Measurements from ENCODE around the gene CACNA2D4. TPM values are rescaled to one million over a fixed set of nuclear protein-coding genes. Genes with fewer than 3 reads are reported as not detected.

CACNA2D4 gene
- total RNA-seq, 4 donors from 2014 or later, result 1.5 to 2.6 (median 2.0) TPM

- Histone ChIP-seq H3K27me3 (no peaks in the 10 kb centered on the region), H3K36me3 (peaks cover 0 to 3% of the 10 kb centered on the region in 2 donors), H3K4me1 (peaks cover 38 to 42% of the 10 kb centered on the region in 2 donors), H3K27ac (peak overlapping the region; percentile 35 to 98 (median 58)), H3K9me3 (no peaks in the 10 kb centered on the region), H3K4me3 (replicated peaks in 1 of 3) (no peak overlapping the region)
- no peak for TF ChIP-seq POLR2A (IDR thresholded peaks at IDR 0.05)
- TF ChIP-seq, protein P1, sequence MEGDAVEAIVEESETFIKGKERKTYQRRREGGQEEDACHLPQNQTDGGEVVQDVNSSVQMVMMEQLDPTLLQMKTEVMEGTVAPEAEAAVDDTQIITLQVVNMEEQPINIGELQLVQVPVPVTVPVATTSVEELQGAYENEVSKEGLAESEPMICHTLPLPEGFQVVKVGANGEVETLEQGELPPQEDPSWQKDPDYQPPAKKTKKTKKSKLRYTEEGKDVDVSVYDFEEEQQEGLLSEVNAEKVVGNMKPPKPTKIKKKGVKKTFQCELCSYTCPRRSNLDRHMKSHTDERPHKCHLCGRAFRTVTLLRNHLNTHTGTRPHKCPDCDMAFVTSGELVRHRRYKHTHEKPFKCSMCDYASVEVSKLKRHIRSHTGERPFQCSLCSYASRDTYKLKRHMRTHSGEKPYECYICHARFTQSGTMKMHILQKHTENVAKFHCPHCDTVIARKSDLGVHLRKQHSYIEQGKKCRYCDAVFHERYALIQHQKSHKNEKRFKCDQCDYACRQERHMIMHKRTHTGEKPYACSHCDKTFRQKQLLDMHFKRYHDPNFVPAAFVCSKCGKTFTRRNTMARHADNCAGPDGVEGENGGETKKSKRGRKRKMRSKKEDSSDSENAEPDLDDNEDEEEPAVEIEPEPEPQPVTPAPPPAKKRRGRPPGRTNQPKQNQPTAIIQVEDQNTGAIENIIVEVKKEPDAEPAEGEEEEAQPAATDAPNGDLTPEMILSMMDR (IDR thresholded peaks at IDR 0.05), result no peak
- peak; percentile 67 to 69 for DNase-seq
- intact Hi-C loops (cut with DNase I), result no loop called here
- WGBS, 2 donors, result 37% methylated on average over 3 of the region's 3 CpGs
Measured at GRCh38 chr12:1761857-1762256, 156.6 kb downstream of the CACNA2D4 start.

- WGBS, 2 donors, result 85 to 92% methylated on average over 2 of the region's 2 CpGs
- peaks cover 0 to 3% of the 10 kb centered on the region in 2 donors for H3K36me3 ChIP-seq
- no peaks in the 10 kb centered on the region for H3K9me3 ChIP-seq
- TF ChIP-seq, protein P1 (IDR thresholded peaks at IDR 0.05), result no peak
- no peak for TF ChIP-seq POLR2A (IDR thresholded peaks at IDR 0.05)
- peaks cover 38 to 45% of the 10 kb centered on the region in 2 donors for H3K4me1 ChIP-seq
- intact Hi-C loops (cut with DNase I), result no loop called here
- peak overlapping the region in 2 of 3 donors; percentile 81 to 98 for H3K27ac ChIP-seq
- no peaks in the 10 kb centered on the region for H3K27me3 ChIP-seq
- no peak for DNase-seq
- no peak overlapping the region for H3K4me3 ChIP-seq (replicated peaks in 1 of 3)
Measured at GRCh38 chr12:1760566-1761382, 157.7 kb downstream of the CACNA2D4 start.

GRCh38 chr12:1758887-1759286, 159.6 kb downstream of the CACNA2D4 start:
- Histone ChIP-seq H3K27me3 (no peaks in the 10 kb centered on the region), H3K9me3 (no peaks in the 10 kb centered on the region), H3K27ac (peak overlapping the region; percentile 37 to 98 (median 81)), H3K4me1 (peaks cover 38 to 45% of the 10 kb centered on the region in 2 donors), H3K36me3 (peaks cover 3 to 4% of the 10 kb centered on the region in 2 donors), H3K4me3 (replicated peaks in 1 of 3) (no peak overlapping the region)
- no peak for DNase-seq
- intact Hi-C loops (cut with DNase I), result no loop called here
- 20 to 29% methylated on average over 4 of the region's 4 CpGs for whole genome bisulfite sequencing, 2 donors
- no peak for TF ChIP-seq POLR2A (IDR thresholded peaks at IDR 0.05)

DNA sequence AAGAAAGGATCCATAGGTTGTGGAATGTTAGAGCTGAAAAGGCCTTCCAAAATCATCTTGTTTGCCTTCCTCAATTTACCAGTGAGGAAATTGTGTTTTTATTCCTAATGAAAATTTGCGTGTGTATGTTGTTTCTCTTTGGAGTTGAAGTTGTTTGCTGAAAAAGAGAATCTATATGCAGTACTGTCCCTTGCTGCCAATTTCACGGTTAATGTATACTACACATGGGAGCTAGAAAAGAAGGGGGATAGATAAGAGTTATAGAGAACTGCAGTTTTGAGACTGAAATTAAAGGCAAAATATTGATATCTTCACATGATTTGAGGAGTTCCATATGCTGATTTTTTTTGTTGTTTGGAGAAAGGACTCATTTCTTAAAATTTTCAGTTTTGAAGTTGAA, 160.1 kb downstream of the CACNA2D4 start:
- H3K9me3 ChIP-seq, result no peaks in the 10 kb centered on the region
- no peak for DNase-seq
- H3K36me3 ChIP-seq, result peaks cover 3 to 4% of the 10 kb centered on the region in 2 donors
- WGBS, 2 donors, result 67 to 87% methylated on average over 2 of the region's 2 CpGs
- intact Hi-C loops (cut with DNase I), result no loop called here
- TF ChIP-seq, protein P1 (IDR thresholded peaks at IDR 0.05), result no peak
- no peak for TF ChIP-seq POLR2A (IDR thresholded peaks at IDR 0.05)
- H3K27me3 ChIP-seq, result no peaks in the 10 kb centered on the region
- peak overlapping the region; percentile 32 to 98 (median 81) for H3K27ac ChIP-seq
- H3K4me3 ChIP-seq (replicated peaks in 1 of 3), result no peak overlapping the region
- peaks cover 38 to 45% of the 10 kb centered on the region in 2 donors for H3K4me1 ChIP-seq

DNA sequence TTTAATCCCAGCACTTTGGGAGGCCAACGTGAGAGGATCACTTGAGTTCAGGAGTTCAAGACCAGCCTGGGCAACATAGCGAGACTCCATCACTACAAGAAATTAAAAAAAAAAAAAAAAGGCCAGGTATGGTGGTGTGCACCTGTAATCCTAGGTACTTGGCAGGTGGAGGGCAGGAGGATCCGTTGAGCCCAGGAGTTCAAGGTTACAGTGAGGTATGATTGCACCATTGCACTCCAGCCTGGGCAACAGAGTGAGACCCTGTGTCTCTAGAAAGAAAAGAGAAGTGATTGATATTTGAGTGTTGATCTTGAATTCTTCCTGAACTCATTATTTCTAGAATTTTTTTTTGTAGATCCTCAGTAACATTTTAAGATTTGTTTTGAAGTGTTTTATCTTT, 168.2 kb downstream of the CACNA2D4 start:
- Histone ChIP-seq H3K27me3 (no peaks in the 10 kb centered on the region), H3K4me3 (replicated peaks in 1 of 3) (no peak overlapping the region), H3K4me1 (peaks cover 6 to 9% of the 10 kb centered on the region in 2 donors), H3K27ac (no peak overlapping the region), H3K36me3 (peaks cover 0 to 4% of the 10 kb centered on the region in 2 donors), H3K9me3 (no peaks in the 10 kb centered on the region)
- DNase-seq, result no peak
- intact Hi-C loops (cut with DNase I), result no loop called here
- TF ChIP-seq POLR2A (IDR thresholded peaks at IDR 0.05), result no peak
- TF ChIP-seq, protein P1 (IDR thresholded peaks at IDR 0.05), result no peak
- 94 to 95% methylated on average over 3 of the region's 3 CpGs for WGBS, 2 donors

All from thyroid gland (tissue), 4 donors.